Activated T-cell treated with anti-CD3 and anti-CD28 coated beads for 4 hours (primary cell): ENCODE results near the gene OR2W3.

Experiments used
- DNase-seq: peaks from one replicate; pipeline ENCODE4 v3.0.0-alpha.2; 2020

Gene OR2W3

DNA sequence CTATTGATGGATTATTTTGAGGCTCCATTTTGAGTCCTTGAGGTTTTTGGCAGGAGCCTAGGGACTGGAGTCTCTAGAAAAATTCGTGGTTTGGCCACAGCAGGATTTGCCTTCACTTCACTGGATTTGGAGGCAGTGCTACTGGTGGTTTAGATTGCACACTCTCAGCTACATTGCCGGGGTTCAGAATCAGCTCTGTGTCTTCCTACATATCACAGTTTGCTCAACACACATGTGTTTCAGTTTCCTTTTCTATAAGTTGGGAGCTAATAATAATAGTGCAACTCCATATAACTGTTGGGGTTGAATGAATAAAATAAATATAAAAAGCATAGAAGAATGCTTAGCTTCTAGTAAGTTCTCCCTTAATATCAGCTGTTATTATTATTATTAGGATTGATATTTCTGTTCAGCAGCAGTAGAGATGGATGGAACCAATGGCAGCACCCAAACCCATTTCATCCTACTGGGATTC lies at the start of gene OR2W3:
TSS of gene OR2W3 (plus strand) at position 425 of the 475 bp plus-strand sequence. CDS start at position 425, 0 bp downstream.
- no peak for DNase-seq

DNA sequence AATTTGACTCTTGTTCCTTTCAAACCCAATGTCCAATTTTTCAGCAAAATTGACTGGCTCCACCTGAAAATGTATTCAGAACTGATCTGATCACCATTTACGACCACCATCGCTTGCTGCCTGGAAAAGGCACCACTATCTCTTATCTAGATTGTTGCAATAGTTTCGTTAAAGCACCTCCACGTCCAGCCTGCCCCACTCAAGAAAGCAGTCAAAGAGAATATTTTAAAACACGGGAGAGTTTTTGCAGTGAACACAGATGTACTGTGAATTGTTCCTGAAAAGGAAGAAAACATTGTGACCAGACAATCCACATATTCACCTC lies 49.7 kb upstream of the OR2W3 start:
- DNase-seq = no peak

DNA sequence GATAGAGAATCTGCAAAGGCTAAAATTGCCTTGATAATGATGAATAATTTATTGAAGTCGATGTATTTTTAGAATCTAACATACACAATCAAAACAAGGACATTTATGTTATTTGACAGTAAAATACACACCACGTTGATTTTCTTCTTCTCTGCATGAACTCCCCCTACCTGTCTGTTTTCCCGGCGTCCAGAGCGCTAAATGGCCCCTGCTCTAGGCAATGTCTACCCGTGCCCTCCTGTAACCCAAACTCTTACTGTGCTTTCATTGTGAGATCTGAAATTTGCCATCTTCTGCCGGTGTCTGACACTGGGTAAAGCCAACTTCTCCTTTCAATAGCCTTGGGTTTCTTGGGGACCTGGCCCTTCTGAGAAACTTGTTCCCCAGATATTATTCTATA lies 47.0 kb upstream of the OR2W3 start:
- no peak for DNase-seq

DNA sequence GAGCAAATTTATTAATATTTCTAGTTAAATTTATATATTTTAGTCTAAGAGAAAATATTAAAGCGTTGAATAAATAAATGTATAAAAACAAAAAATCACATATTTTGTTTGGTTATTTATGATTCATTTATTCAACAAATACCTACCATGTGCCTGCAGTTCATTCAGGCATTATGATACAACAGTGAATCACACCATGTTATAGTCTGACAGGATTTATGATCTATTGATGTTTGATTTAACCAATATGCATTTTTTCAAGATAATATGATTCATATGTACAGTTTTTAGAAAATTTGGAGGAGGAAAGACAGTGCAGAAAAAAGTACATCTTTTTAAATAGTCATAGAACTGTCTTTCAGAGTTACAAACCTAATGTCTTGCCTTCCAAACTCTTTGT lies 45.8 kb upstream of the OR2W3 start:
- DNase-seq = no peak

DNA sequence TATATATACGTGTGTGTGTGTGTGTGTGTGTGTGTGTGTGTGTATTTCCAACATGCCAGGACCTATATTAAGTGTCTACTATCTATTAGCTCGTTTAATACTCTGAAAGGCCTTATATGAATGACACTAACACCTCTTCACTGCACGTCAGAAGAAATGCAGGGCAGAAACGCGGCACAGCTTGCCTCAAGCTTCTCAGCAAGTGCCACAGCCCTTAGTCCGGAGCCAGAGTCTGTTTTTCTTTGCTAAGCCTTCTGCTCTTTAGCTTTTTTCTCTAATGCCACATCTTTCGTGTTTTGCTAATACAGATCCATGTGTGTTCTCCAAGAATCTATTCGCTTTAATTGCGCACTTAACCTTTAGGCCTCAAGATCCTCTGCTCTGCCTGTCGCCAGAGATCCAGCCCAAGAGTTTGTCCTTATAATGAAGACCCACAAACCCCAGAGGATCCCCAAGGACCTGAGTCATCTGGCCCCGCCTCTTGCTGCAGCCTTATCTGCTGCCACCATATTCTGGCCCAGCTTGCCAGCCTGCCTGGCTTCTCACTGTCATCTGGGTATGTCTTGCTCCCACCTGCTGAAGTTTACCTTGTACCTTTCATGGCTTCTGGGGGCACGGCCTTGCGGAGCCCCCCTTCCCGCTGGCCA lies 40.4 kb upstream of the OR2W3 start:
- no peak for DNase-seq

DNA sequence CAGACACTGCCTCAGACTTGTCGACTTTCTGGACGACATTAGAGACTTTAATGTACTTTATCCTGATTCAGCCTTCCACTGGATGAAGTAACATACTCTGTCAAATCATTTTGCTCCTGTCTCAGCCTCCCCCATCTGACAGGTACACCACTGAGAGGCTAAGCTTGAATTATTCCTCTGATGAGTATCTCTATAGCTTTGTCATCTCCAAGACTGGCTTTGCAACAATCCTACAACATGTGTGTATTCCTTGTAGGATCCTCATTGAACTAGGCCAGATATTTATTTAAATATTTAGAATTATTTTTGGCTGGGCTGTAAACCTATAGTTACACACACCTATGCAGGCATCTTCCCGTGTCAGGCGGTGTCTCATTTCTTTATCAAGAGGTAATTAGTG lies 39.5 kb upstream of the OR2W3 start:
- DNase-seq = no peak

DNA sequence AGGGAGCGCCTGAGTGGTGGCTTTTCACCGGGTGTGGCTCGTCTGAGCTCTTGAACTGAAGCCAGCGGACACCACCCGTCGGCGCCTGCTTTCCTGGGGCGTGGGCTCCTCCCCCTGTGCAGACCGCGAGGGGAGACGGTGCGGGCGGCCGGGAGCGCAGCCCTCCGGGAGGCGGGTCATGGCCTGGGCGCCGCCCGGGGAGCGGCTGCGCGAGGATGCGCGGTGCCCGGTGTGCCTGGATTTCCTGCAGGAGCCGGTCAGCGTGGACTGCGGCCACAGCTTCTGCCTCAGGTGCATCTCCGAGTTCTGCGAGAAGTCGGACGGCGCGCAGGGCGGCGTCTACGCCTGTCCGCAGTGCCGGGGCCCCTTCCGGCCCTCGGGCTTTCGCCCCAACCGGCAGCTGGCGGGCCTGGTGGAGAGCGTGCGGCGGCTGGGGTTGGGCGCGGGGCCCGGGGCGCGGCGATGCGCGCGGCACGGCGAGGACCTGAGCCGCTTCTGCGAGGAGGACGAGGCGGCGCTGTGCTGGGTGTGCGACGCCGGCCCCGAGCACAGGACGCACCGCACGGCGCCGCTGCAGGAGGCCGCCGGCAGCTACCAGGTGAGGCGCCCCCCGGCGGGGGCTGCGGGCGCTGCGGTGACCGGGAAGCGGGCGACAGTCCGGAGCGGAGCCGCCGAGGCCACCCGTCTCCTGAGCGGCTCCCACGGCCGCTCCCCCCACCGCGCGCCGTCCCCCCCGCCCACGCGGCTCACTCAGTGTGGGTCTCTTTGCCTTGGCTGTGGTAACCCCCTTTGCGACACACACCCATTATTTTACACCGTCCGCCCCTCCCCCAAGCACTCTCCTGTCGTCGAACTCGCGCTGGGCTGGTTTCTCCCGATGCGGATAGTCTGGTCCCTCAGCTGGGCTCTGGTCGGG lies 38.1 kb upstream of the OR2W3 start, which contains the start of gene TRIM58:
TSS of gene TRIM58 (plus strand) at position 119 of the 916 bp plus-strand sequence. CDS start at position 179, 60 bp downstream.
- no peak for DNase-seq

DNA sequence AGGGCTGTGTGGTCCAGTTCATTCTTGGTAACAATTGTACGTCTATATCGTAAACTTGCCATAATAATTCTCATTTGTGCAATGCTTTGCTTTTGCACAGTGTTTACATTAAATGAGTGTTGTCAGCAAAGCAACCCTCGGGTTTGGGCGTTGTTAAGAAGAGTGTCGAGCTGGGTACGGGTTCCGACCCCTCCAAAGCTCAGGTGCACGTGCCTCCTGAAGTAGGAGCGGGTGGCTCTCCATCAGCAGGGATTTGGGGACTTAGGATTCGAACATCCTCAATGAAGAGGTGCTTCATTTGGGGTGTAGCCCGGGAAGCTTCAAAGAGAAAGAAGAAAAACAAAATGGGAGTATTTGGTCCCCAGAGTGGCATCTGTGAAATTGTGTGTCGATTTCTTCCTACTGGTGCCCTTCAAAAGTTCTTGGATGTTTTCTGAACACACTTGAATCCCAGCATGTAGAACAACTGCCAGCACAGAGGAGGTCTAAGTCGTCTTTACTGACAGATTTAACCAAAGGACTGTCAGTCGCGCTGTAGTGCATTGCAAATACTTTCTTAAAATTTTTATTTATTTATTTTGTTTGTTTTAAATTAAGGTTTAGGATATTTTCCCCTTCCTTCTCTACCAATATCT lies 37.3 kb upstream of the OR2W3 start:
- DNase-seq = no peak

DNA sequence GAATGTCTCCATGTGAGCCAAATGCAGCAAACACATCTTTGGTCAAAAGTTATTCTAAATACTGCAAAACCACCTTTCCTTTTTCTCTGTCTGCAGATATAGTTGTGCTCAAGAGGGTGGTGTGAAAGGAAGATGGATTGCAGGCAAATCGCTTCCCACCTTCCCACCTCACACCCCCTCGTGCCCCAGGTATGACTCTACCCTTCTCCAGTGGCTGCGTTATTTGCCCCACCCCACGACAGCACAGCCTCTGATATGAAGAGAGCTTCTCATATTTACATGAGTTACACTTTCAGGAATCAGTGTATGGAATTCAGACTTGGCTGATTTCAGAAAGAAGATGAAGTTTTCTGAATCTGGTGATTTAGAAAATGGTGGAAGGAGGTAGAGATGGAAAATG lies 32.6 kb upstream of the OR2W3 start:
- no peak for DNase-seq

DNA sequence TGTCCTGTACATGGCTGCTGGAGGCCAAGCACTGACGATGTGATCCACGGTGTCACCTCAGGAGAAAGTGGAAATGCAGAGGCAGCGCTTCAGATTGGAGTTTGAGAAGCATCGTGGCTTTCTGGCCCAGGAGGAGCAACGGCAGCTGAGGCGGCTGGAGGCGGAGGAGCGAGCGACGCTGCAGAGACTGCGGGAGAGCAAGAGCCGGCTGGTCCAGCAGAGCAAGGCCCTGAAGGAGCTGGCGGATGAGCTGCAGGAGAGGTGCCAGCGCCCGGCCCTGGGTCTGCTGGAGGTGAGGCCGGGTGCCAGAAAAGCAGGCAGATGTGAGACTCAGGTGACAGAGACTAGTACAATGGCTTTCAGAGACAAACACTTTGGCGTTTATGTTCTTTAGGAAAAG lies 30.7 kb upstream of the OR2W3 start:
- no peak for DNase-seq

DNA sequence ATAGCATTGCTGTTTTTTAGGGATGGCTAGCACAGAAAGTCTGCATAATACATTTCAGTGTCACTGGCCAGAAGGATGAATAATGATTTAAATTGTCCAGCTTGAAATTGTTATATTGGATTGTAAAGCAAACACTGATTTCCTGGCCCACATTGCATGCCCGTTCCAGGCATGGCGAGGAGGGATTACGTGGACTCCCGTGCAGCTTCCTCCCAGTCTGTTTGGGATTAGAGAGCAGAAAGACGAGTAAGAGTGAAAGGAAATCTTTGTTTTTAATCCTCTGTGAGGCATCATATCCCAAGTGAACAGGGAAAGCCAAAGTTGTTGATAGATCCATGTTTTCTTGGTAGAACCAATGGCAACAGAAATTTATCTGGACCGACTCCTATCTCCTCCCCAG lies 30.0 kb upstream of the OR2W3 start:
- DNase-seq = no peak

DNA sequence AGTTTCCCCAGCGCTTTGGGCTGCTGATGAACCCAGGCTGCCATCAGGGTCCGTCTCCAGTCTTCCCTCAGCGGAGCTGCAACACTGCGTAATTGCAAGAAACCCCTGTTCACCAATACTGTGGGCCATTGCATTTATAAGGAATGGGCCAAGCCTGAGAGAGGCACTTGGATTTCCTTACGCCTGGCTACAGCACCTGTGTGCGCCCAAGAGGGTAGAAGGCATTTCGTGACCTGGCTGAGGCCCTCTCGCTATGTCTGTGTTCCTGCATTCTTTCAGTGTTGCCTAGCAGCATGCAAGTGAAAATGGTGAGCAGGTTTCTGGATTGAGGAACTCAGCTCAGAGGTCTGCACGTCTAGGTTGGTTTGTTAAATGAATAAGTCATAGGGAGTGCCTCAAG lies 12.0 kb upstream of the OR2W3 start:
- DNase-seq = no peak

DNA sequence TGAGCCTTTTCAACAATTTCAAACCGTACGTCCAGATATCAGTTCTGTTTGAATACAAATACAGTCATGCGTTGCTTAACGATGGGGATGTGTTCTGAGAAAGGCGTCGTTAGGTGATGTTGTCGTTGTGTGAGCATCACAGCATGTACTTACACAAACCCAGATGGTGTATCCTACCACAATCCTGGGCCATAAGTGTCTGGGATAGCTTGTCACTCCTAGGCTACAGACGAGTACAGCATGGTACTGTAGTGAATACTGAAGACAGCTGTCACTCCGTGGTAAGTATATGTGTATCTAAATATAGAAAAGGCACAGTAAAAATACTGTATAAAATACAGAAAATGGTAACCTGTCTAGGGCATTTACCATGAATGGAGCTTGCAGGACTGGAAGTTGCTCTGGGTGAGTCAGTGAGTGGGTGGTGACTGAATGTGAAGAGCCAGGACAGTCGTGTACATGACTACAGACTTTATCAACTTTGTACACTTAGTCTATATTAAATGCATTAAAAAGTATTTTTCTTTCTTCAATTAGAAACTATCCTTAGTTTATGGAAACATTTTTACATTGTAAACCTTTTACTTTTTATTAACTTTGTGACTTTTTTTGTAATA lies 10.5 kb upstream of the OR2W3 start:
- DNase-seq = no peak

DNA sequence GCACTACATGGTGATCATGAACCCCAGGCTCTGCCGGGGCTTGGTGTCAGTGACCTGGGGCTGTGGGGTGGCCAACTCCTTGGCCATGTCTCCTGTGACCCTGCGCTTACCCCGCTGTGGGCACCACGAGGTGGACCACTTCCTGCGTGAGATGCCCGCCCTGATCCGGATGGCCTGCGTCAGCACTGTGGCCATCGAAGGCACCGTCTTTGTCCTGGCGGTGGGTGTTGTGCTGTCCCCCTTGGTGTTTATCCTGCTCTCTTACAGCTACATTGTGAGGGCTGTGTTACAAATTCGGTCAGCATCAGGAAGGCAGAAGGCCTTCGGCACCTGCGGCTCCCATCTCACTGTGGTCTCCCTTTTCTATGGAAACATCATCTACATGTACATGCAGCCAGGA lies 589 bp downstream of the OR2W3 start:
- DNase-seq = no peak

DNA sequence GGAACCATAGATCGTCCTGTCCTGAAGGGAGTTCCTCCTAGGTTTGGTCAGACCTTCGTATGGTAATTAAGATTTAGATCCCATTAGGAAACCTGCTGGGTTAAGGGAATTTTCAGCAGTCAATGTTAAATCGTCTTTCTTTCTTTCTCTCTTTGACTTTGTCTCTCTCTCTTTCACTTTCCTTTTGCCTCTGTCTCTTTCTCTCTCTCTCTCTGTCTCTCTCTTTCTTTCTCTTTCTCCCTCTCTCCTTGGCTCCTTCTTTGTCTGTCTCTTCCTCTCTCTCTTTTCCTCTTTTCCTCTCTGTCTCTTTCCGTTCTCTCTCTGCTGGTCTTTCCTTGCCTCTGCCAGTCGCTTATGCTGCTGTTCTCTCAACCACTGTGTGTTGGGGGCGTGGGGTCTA lies 8.7 kb downstream of the OR2W3 start:
- DNase-seq = no peak

DNA sequence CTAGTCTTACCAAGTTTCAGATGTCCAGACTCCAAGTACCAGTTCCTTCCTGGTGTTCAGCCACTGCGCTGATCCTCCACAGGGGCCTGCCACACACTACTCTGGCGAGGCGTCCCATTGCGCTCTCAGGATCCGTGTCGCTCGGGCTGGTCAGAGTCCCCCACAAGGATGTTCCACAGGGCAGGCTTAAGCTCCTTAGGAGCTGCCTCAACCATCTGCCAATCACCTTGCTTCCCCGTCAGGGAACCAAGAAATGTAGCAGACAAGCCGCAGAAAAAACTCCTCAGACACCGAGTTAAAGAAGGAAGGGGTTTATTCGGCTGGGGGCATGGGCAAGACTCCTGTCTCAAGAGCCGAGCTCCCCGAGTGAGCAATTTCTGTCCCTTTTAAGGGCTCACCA lies 9.8 kb downstream of the OR2W3 start:
- no peak for DNase-seq

DNA sequence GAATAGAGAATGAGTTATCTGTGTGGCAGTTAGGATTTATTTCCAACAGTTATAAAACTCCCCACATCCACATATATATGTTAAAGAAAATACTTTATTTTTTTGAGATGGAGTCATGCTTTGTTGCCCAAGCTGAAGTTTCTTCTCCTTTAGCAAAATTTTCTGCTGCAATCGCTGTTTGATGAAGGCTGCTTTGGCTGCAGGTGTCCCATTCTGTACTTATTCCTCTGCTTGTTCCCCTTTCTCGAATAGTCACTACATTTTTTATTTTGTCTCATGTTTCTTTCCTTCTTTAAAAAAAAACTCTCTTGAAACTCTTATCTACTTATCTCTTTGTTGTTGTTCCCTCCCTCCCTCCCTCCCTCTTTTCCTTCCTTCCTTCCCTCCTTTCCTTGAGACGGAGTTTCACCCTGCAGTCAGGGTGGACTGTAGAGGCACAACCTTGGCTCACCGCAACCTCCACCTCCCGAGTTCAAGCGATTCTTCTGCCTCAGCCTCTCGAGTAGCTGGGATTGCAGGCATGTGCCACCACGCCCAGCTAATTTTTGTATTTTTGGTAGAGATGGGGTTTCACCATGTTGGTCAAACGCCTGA lies 10.6 kb downstream of the OR2W3 start:
- DNase-seq = no peak

DNA sequence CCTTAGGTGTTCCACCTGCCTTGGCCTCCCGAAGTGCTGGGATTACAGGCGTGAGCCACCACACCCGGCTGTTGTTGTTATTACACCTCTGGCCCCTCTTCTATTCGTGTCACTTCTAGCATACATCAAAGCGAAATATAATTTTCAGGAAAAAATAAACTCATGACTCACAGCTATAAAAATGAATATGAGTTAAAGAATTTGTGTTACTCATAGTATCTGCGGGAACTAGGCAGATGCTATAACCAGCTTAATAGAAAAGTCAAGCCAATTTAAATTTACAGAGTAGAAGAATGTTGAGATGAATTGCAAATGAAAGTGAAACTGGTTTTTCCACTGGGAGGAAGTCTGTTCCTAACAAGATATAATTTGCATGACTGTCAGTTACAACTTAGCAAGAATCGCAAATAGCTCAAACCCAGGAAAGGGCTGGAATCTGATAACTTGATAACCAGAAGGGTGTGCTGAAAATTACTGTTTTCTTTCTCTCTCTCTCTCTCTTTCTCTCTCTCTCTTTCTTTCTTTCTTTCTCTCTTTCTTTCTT lies 11.2 kb downstream of the OR2W3 start:
- DNase-seq = no peak

DNA sequence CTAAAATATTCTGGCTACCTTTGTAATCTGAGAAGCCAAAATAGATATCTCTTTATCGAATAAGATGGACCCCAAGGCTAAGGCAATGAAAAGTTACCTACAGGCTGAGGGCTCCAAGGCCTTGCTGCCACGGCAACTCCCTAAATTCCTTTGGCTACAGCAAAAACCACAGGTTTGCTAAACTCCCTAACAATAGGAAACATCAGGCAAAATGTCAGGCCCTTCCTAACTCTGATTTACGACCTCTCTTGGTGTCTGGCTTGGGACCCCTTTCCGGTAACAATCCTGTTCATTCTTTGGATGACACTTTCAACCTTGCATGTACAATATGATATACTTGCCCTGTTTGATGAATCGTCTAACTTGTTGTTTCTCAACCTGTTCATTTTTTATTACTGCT lies 13.4 kb downstream of the OR2W3 start:
- no peak for DNase-seq

DNA sequence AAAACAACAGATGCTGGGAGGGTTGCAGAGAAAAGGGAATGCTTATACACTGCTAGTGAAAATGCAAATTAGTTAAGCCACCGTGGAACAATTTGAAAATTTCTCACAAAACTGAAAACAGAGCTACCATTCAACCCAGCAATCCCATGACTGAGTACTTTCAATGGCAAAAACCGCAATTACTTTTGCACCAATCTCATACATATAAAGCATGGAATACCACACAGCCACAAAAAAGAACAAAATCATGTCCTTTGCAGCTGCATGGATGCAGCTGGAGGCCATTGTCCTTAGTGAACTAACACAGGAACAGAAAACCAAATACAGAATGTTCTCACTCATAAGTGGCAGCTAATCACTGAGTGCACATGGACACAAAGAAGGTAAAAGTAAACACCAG lies 18.4 kb downstream of the OR2W3 start:
- DNase-seq = no peak

DNA sequence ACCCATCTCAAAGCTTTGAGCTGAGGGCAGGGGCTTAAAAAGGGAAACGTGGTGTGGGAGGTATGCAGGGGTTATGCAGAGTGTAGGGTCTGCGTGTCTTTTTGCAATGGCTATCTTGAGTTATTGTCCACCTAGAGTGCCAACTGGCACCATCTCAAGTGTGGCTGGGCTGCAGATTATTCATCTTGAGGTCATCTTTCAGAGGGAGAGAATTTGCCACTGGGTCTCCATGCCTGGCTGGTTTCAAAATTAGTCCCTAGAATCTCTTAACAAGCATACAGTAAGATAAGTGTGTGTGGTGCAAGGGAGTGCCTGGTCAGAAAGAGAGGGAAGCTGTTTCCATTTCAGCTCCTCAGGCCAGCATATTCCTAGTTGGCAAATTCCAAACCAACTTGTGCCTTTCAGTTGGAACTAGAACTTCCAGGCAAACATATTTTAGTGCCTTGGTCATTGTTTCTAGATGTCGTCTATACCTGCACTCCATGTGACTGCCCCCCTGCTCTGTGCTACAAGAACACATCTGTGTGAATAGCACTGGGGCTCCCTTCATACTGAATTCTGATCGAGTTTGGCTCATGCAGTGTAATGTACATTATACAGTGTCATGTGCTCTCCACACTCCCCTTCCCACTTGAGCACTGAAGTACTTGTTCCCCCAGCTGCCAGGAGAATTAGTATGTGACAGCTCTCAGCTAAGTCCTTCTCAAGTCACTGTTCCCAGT lies 19.7 kb downstream of the OR2W3 start:
- DNase-seq = no peak

DNA sequence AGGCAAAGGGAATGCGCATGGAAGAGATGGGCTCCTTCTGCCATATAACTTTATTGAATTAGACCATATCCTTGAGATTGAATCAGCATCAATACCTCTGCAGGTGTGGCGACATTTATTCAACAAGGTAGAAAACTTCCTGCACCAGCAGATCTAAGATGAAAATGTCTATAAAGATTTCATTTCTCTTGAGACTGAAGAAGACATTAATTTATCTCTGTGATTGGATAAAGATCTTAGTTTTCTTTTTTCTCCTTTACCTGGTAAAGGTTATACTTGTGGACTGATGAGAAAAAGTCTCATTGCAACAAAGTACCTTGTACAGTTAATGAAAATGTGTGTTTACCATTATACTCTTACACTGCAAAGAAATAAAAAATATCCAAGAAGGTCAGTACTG lies 24.6 kb downstream of the OR2W3 start, which contains the start of gene OR2T8:
TSS of gene OR2T8 (plus strand) at position 301 of the 400 bp plus-strand sequence. CDS start 766 bp downstream, outside the sequence.
- no peak for DNase-seq
